AG09309 (cell line): Measurements from ENCODE around the gene HLA-DRA.

Experiments
- DNase-seq: peaks from one replicate; pipeline ENCODE4 v3.0.0-alpha.2; 2010; ENCODE audit warnings: low read depth
- H3K4me3 ChIP-seq: 2 replicates; pipeline ENCODE4 v1.5.1; 2011; ENCODE audit warnings: mild to moderate bottlenecking, low read depth, low read length, moderate library complexity; ENCODE audit not compliant: control insufficient read depth
- TF ChIP-seq, protein P1 (sequence below): IDR thresholded peaks from 2 replicates; pipeline ENCODE4 v1.5.1; 2011; ENCODE audit warnings: mild to moderate bottlenecking, low read depth, low read length, inconsistent platforms; ENCODE audit not compliant: insufficient read depth, control insufficient read depth; ENCODE audit errors: missing control alignments

Gene HLA-DRA

DNA sequence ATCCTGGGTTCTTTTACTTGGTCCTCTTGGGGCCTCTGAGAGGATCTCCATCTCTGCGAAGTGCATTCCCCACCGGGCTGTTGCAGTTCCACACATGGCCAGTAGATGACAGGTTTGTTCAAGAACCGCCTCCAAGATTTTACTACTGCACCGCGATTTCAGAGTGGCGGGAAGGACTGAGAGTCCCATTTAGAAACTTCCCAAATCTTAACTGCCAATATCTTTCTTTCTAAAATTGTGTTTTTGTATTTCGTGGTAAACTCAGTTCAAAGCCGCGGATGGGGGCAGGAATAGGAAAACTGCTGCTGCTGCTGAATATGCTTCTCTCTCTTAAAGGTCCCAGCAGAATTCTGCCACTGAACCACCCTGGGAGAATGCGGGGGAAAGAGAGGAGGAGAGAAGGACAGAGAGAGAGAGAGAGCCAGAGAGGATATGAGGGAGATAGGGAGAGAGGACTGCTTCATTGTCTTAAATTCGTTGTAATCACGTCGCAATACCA lies 24.1 kb upstream of the HLA-DRA start:
- peak; percentile 24 for DNase-seq
- no peak overlapping the region for H3K4me3 ChIP-seq
- TF ChIP-seq, protein P1, sequence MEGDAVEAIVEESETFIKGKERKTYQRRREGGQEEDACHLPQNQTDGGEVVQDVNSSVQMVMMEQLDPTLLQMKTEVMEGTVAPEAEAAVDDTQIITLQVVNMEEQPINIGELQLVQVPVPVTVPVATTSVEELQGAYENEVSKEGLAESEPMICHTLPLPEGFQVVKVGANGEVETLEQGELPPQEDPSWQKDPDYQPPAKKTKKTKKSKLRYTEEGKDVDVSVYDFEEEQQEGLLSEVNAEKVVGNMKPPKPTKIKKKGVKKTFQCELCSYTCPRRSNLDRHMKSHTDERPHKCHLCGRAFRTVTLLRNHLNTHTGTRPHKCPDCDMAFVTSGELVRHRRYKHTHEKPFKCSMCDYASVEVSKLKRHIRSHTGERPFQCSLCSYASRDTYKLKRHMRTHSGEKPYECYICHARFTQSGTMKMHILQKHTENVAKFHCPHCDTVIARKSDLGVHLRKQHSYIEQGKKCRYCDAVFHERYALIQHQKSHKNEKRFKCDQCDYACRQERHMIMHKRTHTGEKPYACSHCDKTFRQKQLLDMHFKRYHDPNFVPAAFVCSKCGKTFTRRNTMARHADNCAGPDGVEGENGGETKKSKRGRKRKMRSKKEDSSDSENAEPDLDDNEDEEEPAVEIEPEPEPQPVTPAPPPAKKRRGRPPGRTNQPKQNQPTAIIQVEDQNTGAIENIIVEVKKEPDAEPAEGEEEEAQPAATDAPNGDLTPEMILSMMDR, result peak; percentile 95

DNA sequence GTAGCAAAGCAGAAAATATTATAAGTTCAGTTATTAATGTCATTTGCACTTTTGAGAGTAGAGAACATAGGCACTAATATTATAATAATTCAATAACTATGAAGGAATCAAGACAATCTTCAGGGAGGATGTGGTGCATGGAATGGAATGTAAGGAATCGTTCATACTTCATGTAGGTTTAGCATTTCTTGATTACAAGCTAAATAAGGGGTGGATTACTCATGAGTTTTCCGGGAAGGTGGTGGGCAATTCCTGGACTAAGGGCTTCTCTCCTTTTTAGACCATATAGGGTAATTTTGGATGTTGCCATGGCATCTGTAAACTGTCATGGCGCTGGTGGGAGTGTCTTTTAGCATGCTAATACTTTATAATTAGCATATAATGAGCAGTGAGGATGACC lies 23.7 kb upstream of the HLA-DRA start:
- no peak for DNase-seq
- no peak overlapping the region for H3K4me3 ChIP-seq
- TF ChIP-seq, protein P1, result no peak

DNA sequence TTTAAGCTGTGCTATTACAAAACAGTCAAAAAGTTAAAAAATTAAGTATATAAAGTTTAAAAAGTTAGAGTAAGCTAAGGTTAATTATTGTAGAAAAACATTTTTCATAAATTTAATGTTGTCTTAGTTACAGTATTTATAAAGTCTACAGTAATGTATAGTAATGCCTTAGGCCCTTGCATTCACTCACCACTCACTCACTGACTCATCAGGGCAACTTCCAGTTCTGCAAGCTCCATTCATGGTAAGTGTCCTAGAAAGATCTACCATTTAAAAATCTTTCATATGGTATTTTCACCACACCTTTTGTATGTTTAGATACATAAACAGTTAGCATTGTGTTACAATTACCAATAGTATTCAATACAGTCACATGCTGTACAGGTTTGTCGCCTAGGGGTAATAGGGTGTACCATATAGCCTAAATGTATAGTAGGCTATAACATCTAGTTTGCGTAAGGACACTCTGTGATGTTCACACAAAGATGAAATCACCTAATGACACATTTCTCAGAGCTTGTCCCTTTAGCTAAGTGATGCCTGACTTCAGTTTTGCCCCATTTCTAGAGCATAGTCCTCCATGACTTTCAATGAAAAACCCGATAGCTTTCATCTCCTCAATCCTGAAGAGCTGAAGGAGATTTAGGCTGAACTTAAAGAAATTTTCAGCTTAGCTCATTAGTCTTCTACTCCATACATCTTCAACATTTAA lies 14.9 kb upstream of the HLA-DRA start:
- no peak overlapping the region for H3K4me3 ChIP-seq
- DNase-seq, result no peak
- TF ChIP-seq, protein P1, result no peak

DNA sequence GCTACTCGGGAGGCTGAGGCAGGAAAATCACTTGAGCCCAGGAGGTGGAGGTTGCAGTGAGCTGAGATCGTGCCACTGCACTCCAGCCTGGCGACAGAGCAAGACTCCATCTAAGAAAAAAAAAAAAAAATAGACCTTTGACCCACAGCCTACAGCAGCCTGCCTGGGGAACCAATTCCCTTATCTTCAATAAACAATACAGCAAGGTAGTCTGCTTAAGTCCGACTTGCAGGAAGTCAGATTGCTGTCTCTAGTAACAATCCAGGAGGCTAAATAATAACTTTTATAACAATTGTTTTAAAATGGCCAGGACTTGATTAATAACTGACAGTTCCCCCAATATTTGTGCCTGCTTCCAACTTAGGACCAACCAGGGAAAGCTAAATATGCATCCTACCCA lies 13.3 kb upstream of the HLA-DRA start:
- DNase-seq, result no peak
- TF ChIP-seq, protein P1, result no peak

DNA sequence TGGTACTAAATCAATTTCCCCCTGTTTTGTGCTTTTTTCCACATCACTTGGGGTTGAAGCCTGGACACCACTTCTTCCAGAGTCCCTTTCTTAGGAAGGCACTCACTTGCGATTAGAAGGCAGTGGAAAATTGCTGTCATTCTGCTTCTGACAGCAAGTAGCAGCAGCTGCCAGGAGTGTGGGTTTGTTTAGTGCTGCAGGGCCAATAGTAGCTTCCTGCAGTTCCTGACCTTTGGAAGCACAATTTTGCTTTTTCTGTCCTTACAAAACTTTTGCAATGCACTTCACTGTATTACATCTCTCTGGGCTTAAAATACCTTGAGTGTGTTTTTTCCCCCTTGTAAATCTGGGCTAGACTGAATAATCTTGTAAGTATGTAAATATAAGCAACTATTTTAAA lies 12.5 kb upstream of the HLA-DRA start:
- no peak overlapping the region for H3K4me3 ChIP-seq
- TF ChIP-seq, protein P1, result no peak
- DNase-seq, result no peak

More for the DNA sequence above, 13.3 kb upstream of the HLA-DRA start:
- no peak overlapping the region for H3K4me3 ChIP-seq

DNA sequence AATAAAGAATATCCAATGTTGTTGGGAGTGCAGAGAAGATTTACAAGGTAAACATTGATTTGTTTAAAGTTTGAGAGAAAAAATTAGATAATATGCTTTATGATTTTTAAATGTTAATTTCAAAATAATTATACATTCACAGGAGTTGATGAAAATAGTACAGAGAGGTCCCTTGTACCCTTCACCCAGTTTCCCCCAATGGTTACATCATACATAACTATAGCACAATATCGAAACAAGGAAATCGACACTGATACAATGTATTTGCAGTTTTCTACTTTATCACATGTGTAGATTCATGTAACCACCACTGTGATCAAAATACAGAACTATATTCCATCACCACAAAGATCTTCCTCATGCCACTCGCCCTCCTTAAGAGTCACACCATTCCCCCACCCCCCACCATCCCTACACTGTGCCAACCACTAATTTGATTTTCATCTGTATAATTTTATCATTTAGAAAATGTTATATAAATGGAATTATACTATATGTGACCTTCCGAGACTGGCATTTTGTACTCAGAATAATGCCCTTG lies 11.7 kb upstream of the HLA-DRA start:
- H3K4me3 ChIP-seq, result no peak overlapping the region
- no peak for DNase-seq
- TF ChIP-seq, protein P1, result no peak
